HG03039 (cell line): ENCODE results near the gene ASPHD2.
"Not testable (repeated sequence)": the region's sequence is repeated elsewhere in the genome, so short reads cannot be mapped to it uniquely, and the experiment has no call there.

ENCODE experiments used
- ATAC-seq: cut with Tn5 transposase; IDR thresholded peaks from one replicate; pipeline ENCODE4 v1.9.1; 2021; ENCODE audit warnings: mild to moderate bottlenecking, moderate library complexity; ENCODE audit not compliant: unreplicated experiment

ASPHD2 gene

GRCh38 chr22:26414347-26414746, 14.7 kb upstream of the ASPHD2 start:
- no peak for ATAC-seq

- no peak for ATAC-seq
Measured at GRCh38 chr22:26416256-26416655, 12.8 kb upstream of the ASPHD2 start.

GRCh38 chr22:26416670-26417276, 12.3 kb upstream of the ASPHD2 start:
- ATAC-seq, result no peak

- no peak for ATAC-seq
Measured at GRCh38 chr22:26417406-26417805, 11.7 kb upstream of the ASPHD2 start.

- ATAC-seq, result no peak
Measured at GRCh38 chr22:26418620-26419019, 10.4 kb upstream of the ASPHD2 start.

GRCh38 chr22:26426924-26427323, 2.1 kb upstream of the ASPHD2 start:
- ATAC-seq, result no peak

- ATAC-seq, result peak; percentile 14
Measured at GRCh38 chr22:26429458-26430286, 612 bp downstream of the ASPHD2 start.

GRCh38 chr22:26430600-26430999, 1.5 kb downstream of the ASPHD2 start:
- no peak for ATAC-seq

GRCh38 chr22:26431261-26431995, 2.4 kb downstream of the ASPHD2 start:
- ATAC-seq, result no peak

GRCh38 chr22:26432619-26433311, 3.7 kb downstream of the ASPHD2 start:
- no peak for ATAC-seq

GRCh38 chr22:26433805-26434204, 4.7 kb downstream of the ASPHD2 start:
- ATAC-seq, result no peak

- ATAC-seq, result no peak
Measured at GRCh38 chr22:26435327-26436093, 6.5 kb downstream of the ASPHD2 start.

GRCh38 chr22:26436903-26437515, 7.9 kb downstream of the ASPHD2 start:
- ATAC-seq, result no peak

- no peak for ATAC-seq
Measured at GRCh38 chr22:26437694-26438392, 8.8 kb downstream of the ASPHD2 start.

- ATAC-seq, result not testable (repeated sequence)
Measured at GRCh38 chr22:26438776-26439175, 9.7 kb downstream of the ASPHD2 start.

- no peak for ATAC-seq
Measured at GRCh38 chr22:26439559-26439958, 10.5 kb downstream of the ASPHD2 start.

- no peak for ATAC-seq
Measured at GRCh38 chr22:26442086-26442756, 13.2 kb downstream of the ASPHD2 start.

GRCh38 chr22:26443901-26444690, 15.0 kb downstream of the ASPHD2 start:
- no peak for ATAC-seq
